NAMALWA (cell line): Measurements from ENCODE around the gene FGD5.

Experiments used
- DNase-seq: peaks from one replicate; pipeline ENCODE4 v3.0.0-alpha.2; 2015; ENCODE audit warnings: low spot score

FGD5 gene

GRCh38 chr3:14788644-14789043 is 30.1 kb upstream of the FGD5 start:
- peak; percentile 39 for DNase-seq

- no peak for DNase-seq
These were observed 29.5 kb upstream of the FGD5 start for GRCh38 chr3:14789221-14789620.

- no peak for DNase-seq
These were observed 29.0 kb upstream of the FGD5 start for GRCh38 chr3:14789640-14790285.

GRCh38 chr3:14791343-14791945 is 27.3 kb upstream of the FGD5 start:
- DNase-seq, result peak; percentile 55

- no peak for DNase-seq
These were observed 26.1 kb upstream of the FGD5 start for GRCh38 chr3:14792691-14793121.

GRCh38 chr3:14793126-14793857 is 25.5 kb upstream of the FGD5 start:
- no peak for DNase-seq

- no peak for DNase-seq
These were observed 24.9 kb upstream of the FGD5 start for GRCh38 chr3:14793858-14794234.

- DNase-seq, result no peak
These were observed 24.3 kb upstream of the FGD5 start for GRCh38 chr3:14794435-14794834.

GRCh38 chr3:14795996-14796395 is 22.8 kb upstream of the FGD5 start:
- DNase-seq, result no peak

GRCh38 chr3:14796403-14797077 is 22.2 kb upstream of the FGD5 start:
- DNase-seq, result no peak

- DNase-seq, result no peak
These were observed 21.0 kb upstream of the FGD5 start for GRCh38 chr3:14797731-14798130.

GRCh38 chr3:14798231-14798630 is 20.5 kb upstream of the FGD5 start:
- no peak for DNase-seq

GRCh38 chr3:14799146-14799545 is 19.6 kb upstream of the FGD5 start:
- DNase-seq, result no peak

- DNase-seq, result no peak
These were observed 17.7 kb upstream of the FGD5 start for GRCh38 chr3:14801031-14801430.

- DNase-seq, result no peak
These were observed 16.9 kb upstream of the FGD5 start for GRCh38 chr3:14801668-14802380.

- DNase-seq, result no peak
These were observed 16.4 kb upstream of the FGD5 start for GRCh38 chr3:14802381-14802731.

- no peak for DNase-seq
These were observed 15.4 kb upstream of the FGD5 start for GRCh38 chr3:14803101-14803980.

- no peak for DNase-seq
These were observed 14.6 kb upstream of the FGD5 start for GRCh38 chr3:14803981-14804834.

GRCh38 chr3:14804835-14805780 is 13.7 kb upstream of the FGD5 start:
- no peak for DNase-seq
